Measurements from ENCODE around the gene ADRA2B.

Gene ADRA2B

GRCh38 chr2:96103187-96103601, 13.2 kb downstream of the ADRA2B start:
- no peak for DNase-seq

- no peak for DNase-seq
Observed at GRCh38 chr2:96102596-96103186, 13.7 kb downstream of the ADRA2B start.

DNA sequence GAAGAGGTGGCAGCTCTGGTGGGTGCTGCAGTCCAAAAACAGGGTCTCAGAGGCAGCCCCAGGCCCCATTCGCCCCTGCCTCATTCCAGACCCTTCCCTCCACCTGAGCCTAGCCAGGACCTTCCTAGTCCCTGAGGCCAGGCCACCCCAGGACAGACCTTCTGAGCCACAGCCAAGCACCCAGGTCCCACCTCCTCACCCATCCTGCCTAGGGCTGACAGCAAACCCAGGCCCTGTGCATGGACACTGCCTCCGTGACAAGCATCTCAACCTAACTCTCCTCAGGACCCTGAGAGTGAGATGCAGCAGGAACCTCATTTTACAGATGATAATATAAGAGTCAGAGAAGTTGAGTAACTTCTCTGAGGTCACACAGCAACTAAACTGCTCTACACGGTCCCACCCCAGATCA, 15.5 kb downstream of the ADRA2B start:
- DNase-seq = no peak

GRCh38 chr2:96099861-96100798, 16.2 kb downstream of the ADRA2B start:
- no peak for DNase-seq

DNA sequence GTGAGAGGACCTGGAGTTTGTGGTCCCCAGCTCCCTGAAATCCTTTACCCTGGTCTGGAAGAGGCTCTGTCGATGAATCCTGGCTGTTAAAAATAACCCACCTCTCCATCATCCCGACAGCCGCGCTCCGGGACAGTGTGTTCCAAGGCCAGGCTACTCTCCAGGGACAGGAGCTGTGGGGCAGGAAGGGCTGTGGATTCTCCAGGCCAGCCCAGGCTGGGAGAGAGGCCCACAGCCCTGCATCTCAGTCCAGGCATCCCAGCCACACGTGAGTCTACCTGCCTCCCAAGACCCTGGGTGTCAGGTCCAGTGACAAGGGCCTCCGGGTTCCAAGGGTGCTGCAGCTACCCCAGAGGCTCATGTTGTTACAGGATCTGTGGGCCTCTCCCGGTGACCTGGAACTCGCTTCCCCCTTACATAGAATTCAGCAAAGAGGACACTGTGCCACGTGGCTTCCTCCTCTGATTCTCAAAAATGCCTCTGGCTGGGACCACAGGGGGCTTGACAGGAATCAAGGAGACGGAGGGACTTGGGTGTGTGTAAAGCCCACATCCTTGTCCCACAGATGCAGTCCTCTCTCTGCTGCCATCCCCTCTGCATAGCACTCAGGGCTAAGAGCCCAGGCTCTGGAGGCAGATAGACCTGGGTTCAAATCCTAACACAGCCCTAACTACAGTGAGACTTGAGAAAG, 17.3 kb downstream of the ADRA2B start:
- DNase-seq = no peak

DNA sequence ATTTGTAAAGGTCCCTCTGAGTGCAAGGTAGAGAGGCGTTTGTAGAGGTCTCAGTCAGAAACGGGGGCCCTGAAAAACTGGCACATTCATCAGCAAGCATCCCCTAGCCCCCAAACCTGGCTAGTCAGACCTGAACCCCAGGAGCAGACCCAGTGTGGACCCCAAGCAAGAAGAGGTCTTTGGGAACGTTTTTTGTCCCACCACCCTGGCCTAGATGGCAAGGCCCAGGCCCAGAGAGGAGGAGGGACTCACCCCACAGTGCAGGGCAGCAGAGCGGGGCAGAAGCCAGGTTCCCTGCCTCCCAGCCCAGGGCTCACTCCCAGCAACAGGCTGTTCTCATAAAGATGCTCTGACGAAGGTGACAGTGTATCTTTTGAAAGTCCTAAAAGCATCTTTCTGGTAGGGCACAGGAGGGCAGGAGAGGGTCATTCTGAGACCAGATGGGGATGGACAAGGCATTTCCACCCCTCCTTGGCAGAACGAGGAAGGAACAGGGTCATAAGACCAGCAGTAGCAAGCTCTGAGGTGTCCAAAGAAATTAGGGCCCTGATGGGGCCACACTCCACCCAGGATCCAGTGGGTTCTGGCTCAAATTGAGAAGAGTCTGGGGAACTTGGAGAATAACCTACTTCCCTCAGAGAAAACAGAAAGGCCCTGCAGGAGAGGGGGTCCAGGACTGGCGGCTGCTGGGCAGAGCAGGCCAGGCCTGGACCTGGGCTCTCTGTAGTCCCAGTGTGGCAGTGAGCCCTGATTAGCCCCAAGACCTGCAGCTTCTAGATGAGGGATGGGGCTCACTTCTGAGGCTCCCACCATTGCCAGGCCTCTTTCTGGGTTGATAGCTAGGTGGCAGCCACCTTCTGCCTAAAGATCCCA, 18.2 kb downstream of the ADRA2B start:
- no peak for DNase-seq

- DNase-seq = no peak
Observed at GRCh38 chr2:96097441-96097840, 18.9 kb downstream of the ADRA2B start.

DNA sequence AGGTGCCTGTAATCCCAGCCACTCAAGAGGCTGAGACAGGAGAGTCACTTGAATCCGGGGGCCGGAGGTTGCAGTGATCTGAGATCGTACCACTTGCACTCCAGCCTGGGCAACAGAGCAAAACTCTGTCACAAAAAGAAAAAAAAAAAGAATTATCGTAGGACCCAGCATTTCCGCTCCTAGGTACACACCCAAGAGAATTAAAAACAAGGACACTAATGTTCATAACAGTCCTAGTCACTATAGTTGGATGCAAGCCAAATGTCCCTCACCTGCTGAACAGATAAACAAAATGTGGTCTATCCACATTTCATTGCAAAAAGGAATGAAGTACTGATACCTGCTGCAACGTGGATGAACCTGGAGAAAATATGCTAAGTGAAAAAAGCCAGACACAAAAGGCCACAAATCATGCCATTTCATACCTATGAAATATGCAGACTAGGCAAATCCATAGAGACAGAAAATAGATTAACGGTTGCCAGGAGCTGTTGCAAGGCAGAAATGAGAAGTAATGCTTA, 21.2 kb downstream of the ADRA2B start:
- no peak for DNase-seq

DNA sequence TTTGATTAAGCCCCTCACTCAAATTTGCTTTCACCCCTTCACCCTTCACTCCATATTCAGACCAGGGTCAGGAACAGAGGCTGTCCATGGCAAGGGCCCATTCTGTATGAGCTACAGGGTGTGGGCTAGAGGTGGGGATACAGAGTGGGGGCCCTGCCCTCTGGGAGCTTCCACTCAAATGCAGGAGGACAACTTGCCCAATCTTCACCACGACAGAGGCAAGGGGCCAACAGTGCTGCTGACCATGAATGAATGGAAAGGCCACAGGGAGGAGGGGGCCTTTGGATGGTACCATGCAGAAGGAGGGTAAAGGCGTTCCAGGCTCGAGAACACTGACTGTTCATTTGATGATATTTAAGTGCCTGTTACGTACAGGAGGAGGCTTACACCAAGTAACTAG, 22.8 kb downstream of the ADRA2B start:
- DNase-seq = no peak

DNA sequence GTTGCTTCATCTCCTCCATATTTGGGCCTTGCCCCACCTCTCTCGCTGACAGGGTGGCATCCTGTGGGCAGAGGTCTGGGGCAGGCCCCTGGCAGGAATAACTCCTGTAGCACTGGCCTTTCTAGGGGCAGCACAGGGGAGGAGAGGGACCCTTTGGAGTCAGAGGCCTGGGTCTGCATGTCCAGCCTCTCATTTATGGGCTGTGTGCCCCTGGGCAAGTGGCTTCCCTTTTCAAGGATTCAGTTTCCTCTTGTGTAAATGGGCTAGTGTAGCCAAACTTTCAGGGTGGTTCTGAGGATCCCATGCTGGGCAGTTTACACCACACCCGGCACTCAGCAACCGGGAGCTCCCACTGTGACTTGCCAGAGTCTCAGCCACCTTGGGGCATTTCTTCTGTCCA, 23.4 kb downstream of the ADRA2B start:
- DNase-seq = no peak

DNA sequence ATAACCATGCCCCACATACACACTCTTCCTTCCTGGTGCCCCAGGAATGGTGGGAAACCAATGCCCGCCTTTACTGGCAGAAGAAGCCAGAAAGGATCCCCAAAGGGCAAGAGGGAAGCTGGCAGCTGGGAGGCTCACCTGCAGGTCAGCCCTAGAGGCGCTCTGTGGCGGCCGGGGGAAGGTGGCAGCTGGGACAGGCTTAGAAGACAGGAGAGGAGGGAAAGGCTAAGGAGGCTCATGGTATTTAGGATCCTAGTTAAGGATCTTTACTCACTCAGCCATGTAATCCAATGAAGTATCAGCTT, 23.8 kb downstream of the ADRA2B start:
- no peak for DNase-seq

DNA sequence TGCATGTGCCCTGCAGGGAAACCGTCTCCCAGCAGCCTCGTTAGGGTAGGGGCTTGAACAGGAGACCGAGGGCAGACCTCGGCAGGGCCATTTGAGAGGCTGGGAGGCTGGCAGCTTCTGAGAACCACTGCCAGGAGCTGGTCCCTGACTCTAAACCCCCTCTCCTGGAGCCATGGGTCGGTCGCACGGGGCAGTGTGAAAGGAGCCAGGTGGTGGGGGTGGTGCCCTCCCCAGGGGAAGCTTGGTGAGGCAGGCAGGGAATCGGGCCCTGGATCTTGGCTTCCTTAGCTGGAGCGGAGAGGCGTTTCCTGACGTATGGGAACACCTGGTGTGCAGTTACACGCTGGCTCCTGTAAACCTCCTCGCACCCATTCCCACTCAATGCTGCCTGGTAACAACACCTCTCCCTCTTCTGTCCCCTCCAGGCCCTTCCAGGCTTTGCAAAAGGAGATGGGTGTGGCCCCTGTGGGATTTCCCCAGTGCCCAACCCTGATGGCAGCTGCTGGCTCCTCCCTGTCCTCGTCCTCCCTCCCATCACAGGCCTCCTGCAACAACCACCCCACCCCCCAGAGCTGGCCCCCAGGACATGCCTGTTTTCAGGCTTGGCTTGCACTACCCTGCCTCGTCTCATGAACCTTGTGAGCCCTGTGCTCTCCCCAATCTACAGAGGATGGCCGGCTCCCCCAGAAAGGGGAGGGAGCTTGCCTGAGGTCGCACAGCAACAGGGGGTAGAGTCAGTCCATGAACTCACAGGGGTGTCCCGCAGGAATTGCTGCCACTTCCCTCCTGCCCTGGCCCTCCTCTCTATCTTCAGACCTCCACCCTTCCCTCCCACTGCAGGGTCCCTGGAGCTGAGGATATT, 24.4 kb downstream of the ADRA2B start:
- no peak for DNase-seq

- no peak for DNase-seq
Observed at GRCh38 chr2:96091141-96091710, 25.1 kb downstream of the ADRA2B start.

DNA sequence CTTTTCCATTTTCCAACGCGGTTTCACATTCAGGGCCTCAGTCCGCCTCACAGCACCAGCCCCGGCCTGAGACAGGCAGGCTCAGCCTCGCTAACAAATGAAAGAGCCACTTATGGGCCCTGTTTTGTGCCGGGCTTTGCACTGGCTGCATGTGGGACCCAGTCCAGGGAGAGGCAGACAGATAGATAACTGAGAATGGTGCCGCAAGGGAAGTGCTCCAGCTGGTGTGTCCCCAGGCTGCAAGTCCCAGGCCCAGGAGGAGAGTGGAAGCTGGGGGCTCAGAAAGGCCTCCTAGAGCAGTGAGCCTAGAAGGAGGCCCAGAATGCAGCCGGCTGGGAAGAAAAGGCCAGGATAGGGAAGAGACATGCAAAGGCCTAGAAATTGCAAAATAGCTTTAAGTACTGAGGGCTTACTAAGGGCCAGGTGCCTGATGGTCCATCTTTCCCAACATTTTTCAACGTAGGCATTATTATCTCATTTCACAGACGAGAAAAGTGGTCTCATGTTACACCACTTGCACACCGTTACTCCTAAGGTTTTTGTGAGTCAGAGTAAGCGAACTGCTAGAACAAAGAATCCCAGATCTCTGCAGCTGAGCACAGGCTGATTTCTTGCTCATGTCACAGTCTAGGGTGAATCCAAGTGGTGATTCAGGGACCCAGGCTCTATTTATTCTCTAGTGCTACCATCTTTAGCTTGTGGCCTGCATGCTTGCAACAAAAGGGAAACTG, 26.0 kb downstream of the ADRA2B start:
- DNase-seq = no peak

- DNase-seq = no peak
Observed at GRCh38 chr2:96089356-96090195, 26.8 kb downstream of the ADRA2B start.

DNA sequence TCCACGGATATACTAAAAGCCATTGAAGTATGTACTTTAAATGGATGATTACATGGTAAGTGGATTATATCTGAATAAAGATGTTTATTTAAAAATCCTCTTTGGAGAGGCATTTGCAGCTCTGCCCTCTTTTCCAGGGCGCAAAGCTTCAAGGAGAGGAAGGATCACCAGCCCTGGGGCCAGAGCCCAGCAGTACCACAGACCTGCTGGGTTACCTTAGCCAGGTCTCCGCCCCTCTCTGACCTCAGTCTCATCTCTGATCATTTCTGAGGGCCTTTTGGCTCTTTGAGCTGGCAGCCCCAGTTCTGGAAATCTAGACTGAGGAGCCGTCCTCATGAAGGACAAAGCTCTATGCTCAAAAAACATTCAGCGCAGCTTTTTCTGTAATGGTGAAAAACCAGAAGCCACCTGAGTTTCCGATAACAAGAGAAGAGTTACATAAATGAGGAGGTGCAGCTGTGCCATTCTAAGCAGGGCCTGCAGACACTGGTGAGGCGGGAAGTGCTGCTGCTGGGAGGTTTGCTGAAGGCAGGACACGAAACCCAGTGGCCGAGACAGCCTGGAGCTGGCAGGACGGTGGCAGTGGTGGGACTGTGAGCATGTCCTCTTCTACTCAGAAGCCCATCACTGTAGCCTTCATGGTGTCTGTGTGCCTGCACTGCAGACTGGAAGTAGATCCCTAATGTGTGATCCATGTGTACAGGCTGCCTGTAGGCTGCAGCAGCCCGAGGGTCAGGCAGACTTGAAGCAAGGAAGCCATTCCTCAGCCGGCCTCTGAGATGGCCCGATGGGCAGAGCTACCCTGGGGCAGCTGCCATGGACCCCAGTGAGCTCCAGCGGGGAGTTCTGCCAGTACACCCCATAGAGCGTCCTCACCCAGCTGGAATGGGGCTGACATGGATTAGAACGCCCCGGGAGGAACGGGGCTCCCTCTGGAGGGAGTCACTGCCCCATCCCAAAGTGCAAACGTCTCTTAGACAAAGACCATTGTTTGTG, 27.7 kb downstream of the ADRA2B start:
- no peak for DNase-seq

GRCh38 chr2:96087130-96087529, 29.2 kb downstream of the ADRA2B start:
- DNase-seq = no peak

Data from stimulated activated CD4-positive, alpha-beta T cell treated with anti-CD3 and anti-CD28 coated beads, Interleukin-4, amount 100 ng/mL, for 4 hours (primary cell).